Measurements from ENCODE around the gene DNPEP. TPM values are rescaled to one million over a fixed set of nuclear protein-coding genes. Genes with fewer than 3 reads are reported as not detected.

Gene DNPEP
- total RNA-seq, 1 donor from 2014 or later: 73.0 TPM

- no peaks in the 10 kb centered on the region for H3K36me3 ChIP-seq
- peaks cover 18% of the 10 kb centered on the region for H3K4me1 ChIP-seq
- TF ChIP-seq, protein P1, sequence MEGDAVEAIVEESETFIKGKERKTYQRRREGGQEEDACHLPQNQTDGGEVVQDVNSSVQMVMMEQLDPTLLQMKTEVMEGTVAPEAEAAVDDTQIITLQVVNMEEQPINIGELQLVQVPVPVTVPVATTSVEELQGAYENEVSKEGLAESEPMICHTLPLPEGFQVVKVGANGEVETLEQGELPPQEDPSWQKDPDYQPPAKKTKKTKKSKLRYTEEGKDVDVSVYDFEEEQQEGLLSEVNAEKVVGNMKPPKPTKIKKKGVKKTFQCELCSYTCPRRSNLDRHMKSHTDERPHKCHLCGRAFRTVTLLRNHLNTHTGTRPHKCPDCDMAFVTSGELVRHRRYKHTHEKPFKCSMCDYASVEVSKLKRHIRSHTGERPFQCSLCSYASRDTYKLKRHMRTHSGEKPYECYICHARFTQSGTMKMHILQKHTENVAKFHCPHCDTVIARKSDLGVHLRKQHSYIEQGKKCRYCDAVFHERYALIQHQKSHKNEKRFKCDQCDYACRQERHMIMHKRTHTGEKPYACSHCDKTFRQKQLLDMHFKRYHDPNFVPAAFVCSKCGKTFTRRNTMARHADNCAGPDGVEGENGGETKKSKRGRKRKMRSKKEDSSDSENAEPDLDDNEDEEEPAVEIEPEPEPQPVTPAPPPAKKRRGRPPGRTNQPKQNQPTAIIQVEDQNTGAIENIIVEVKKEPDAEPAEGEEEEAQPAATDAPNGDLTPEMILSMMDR (IDR thresholded peaks at IDR 0.05; ENCODE audit: borderline replicate concordance): no peak
- intact Hi-C loops (cut with micrococcal nuclease): no loop called here
- no peak overlapping the region for H3K27ac ChIP-seq (replicated peaks)
- H3K9me3 ChIP-seq (replicated peaks): no peaks in the 10 kb centered on the region
- no peak for DNase-seq
- H3K27me3 ChIP-seq (ENCODE audit: low read depth): peaks cover 29% of the 10 kb centered on the region
- H3K4me3 ChIP-seq: no peak overlapping the region
These were observed 25.6 kb downstream of the DNPEP start for GRCh38 chr2:219362072-219362471.

GRCh38 chr2:219358170-219359075 lies 29.3 kb downstream of the DNPEP start:
- Histone ChIP-seq H3K4me1 (peaks cover 18% of the 10 kb centered on the region), H3K36me3 (no peaks in the 10 kb centered on the region), H3K4me3 (peak overlapping the region; percentile 54), H3K9me3 (replicated peaks) (no peaks in the 10 kb centered on the region), H3K27me3 (ENCODE audit: low read depth) (peaks cover 66% of the 10 kb centered on the region), H3K27ac (replicated peaks) (no peak overlapping the region)
- DNase-seq: no peak
- intact Hi-C loops (cut with micrococcal nuclease): no loop called here
- TF ChIP-seq, protein P1 (IDR thresholded peaks at IDR 0.05; ENCODE audit: borderline replicate concordance): no peak

GRCh38 chr2:219356834-219357233 lies 30.9 kb downstream of the DNPEP start:
- TF ChIP-seq, protein P1 (IDR thresholded peaks at IDR 0.05; ENCODE audit: borderline replicate concordance): no peak
- peaks cover 76% of the 10 kb centered on the region for H3K27me3 ChIP-seq (ENCODE audit: low read depth)
- H3K27ac ChIP-seq (replicated peaks): no peak overlapping the region
- no peak for DNase-seq
- H3K36me3 ChIP-seq: no peaks in the 10 kb centered on the region
- H3K4me3 ChIP-seq: no peak overlapping the region
- peaks cover 12% of the 10 kb centered on the region for H3K4me1 ChIP-seq
- no peaks in the 10 kb centered on the region for H3K9me3 ChIP-seq (replicated peaks)
- intact Hi-C loops (cut with micrococcal nuclease): no loop called here

- intact Hi-C loops (cut with micrococcal nuclease): no loop called here
- H3K4me1 ChIP-seq: peaks cover 12% of the 10 kb centered on the region
- H3K27ac ChIP-seq (replicated peaks): no peak overlapping the region
- no peaks in the 10 kb centered on the region for H3K36me3 ChIP-seq
- no peak for DNase-seq
- no peaks in the 10 kb centered on the region for H3K9me3 ChIP-seq (replicated peaks)
- peaks cover 93% of the 10 kb centered on the region for H3K27me3 ChIP-seq (ENCODE audit: low read depth)
- TF ChIP-seq, protein P1 (IDR thresholded peaks at IDR 0.05; ENCODE audit: borderline replicate concordance): no peak
- no peak overlapping the region for H3K4me3 ChIP-seq
These were observed 33.1 kb downstream of the DNPEP start for GRCh38 chr2:219354582-219354981.

- Histone ChIP-seq H3K27me3 (ENCODE audit: low read depth) (peaks cover 92% of the 10 kb centered on the region), H3K4me3 (no peak overlapping the region), H3K4me1 (peaks cover 4% of the 10 kb centered on the region), H3K9me3 (replicated peaks) (no peaks in the 10 kb centered on the region), H3K36me3 (no peaks in the 10 kb centered on the region), H3K27ac (replicated peaks) (no peak overlapping the region)
- no peak for DNase-seq
- intact Hi-C loops (cut with micrococcal nuclease): no loop called here
- TF ChIP-seq, protein P1 (IDR thresholded peaks at IDR 0.05; ENCODE audit: borderline replicate concordance): no peak
These were observed 34.6 kb downstream of the DNPEP start for GRCh38 chr2:219353129-219353528.

Data from left ventricle myocardium inferior (tissue), 1 donor.